NCI-H1048 (cell line): ENCODE data around the gene TTC12.
"Not testable (repeated sequence)": the region's sequence is repeated elsewhere in the genome, so short reads cannot be mapped to it uniquely, and the experiment has no call there.

Experiments
- DNase-seq: peaks from one replicate; lab custom pipeline; 2025; lab: John Stamatoyannopoulos, UW

The TTC12 gene

DNA sequence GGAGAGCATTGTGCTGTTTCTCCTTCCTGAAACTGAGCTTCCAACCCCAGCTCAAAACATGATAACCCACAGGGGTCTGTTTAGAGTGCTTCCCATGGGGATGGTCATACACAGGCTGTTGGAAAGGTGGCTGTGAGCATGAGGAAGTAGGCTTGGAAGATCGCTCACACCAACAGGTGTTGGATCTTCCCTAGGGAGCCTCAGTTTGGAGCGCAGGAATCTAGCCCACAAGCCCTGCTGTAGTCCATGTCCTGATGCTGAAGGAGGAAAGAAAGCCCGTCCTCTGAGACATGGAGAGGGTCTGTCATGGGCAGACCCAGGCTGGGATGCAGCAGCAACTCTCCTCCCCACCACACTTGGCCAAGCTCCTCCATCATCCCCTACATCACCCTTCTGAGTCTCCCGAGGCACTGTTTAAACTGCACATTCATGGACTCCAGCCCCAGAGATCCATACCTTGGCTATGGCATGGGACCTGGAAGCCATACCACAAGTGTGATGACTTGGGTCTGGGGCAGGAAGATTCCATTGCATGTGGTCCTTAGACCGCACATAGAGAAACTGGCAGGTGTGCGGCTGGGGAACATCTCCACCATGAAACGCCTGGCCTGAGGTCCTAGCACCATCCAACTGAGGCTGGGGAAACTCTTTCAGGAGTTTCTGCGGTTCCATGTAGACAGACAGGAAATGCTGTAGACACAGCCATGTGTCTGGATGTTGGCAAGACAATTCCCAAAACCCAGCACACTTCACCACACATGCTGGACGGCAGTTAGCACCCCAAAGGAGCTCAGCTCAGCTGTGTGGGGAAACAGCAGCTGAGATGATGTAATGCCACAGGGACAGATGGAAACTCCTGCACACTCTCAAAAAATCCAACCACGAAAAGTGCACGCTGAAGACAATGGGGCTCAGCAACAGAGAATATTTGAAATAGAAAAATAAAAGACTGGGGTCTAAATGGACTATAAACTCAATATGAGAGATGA lies 27.6 kb upstream of the TTC12 start:
- no peak for DNase-seq

DNA sequence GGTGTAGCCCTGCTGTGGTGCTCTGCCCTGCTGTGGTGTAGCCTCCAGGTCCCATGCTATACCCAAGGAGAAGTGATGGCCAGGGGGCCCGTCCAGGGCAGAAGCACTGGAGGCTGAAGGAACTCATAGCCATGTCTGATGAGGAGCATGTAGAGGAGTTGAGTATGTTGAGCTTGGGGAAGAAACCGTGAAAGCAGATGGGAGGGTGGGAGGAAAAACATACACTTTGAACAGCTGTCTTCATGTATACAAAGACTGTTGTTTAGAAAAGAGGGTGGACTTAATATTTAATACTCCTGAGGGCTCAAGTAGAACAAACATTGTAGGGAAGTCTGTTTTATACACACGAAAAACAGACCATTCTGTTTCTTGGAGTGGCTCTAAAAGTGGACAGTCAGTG lies 26.6 kb upstream of the TTC12 start:
- no peak for DNase-seq

DNA sequence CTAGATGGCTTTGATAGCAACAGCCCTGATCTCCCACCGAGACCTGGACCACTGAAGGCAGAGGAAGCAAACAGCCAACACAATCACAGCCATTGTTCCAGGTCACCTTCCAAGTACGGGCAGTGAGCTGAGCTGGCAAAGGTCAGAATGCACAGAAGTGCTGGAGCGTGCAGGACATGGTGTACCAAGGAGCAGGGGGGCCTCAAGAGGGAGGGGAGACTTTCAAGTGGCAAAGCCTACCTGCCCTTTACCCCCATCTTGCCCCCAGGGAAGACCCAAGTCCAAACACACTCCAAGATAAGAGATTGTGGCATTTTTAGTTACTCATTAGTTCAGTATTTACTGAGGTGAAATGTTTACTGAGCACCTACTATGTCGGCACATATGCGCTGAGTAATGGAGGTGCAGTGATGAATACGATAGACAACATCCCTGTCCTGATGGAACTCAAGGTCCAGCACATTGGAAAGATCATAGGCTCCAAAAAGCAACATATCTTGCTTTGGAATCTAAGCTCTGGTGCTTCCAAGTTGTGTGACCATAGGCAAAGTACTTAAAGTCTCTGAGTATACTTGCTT lies 26.0 kb upstream of the TTC12 start:
- DNase-seq = no peak

DNA sequence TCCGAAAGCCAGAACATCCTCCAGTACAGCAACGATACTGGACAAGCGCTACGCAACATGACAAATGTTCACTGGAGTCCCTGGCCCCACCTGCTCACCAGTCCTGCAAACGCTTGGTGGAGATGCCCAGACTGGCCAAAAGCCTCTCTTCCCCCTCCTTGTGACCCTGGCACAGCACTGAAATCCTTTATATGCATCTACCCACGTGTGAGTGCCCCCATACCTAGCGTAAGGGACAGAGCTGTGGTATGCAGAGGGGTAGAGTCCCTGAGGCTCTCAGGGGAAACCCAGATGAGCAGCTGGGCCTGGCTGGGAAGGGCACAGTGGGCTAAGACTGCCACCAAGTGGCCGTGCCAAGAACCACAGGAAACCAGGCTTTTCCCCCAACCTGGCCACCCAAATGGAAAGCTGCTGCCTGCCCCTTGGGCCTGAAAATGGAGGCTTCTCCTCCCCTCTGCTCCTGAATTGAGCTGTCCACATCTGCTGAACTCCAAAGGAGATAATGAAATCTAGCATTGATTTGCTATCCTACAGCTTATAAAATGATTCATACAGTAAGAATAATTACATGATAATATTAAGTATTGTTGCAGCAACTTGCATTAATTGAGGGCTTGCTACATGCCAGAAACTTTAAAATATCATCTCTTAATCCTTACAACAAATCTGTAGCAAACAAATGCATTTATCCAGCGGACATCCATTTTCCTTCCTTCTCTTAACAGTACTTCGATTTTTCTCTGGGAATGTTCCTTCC lies 24.8 kb upstream of the TTC12 start:
- DNase-seq = peak; percentile 29

DNA sequence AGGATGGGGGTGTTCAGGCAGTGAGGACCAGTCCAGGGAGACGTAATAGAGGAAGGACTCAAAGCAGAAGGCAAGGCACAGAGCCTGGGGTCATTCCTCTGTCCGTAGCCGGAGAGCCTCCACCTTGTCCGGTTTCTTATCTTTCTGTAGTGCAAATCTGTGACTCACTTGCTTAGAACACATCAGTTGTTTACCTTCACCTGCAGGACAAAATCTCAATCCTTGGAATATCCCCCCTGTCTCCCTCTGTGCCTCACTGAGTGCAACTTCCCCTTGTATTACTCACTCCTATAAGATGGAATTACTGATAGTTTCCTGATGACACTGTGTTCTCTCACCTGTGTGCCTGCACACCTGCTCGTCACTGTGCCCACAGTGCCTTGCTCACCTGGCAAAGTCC lies 20.4 kb upstream of the TTC12 start:
- DNase-seq = no peak

DNA sequence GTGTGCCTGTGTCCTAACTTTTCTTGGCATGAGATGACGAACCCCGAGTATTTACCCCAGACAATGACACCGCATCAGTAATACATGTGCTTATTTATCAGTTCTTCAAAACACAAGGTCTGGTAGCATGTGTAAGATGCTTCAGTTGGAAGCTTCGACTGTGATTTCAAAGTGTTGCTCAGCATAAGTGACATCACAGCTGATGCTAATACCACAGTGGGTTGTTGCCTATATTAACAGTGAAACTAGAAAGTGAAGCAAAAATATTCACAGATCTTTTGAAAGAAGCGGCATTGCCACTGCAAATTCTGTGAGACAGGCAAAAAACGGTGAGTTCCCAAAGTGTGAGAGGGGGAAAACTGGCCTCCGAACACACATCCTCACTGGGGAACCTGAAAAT lies 18.4 kb upstream of the TTC12 start:
- no peak for DNase-seq

DNA sequence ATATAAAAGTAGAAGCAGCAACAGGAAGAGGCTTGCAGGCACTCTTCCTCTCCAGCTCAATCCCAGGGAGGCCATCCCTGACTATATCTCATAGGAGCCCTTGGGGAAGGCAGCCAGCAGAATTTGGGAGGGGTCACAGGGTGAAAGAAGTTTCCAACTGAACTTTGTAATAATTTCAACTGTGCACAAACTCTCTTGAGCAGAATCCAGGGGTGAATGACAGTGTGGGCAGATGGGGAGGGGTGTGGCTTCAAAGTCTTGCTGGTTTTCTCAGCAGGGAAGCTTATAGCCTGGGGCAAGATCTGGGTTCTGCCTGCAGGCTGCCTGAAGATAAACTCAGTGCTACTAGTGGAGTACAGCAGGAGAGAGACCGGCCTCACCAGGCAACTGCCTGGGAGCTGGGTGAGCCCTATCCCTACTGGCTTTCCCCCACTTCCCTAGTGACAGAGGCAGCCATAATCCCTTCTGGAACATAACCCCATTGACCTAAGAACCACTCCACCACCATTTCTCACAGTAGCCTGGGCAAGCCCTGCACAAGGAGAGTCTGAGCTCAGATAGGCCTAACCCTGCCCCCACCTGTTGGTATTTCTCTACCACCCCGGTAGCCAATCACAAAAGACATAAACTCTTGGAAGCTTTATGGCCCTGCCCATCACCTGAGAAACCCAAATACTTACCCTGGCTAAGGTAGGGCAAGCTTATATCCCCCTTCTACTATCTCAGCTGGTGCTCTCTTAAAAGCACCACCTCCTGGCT lies 17.8 kb upstream of the TTC12 start:
- no peak for DNase-seq

DNA sequence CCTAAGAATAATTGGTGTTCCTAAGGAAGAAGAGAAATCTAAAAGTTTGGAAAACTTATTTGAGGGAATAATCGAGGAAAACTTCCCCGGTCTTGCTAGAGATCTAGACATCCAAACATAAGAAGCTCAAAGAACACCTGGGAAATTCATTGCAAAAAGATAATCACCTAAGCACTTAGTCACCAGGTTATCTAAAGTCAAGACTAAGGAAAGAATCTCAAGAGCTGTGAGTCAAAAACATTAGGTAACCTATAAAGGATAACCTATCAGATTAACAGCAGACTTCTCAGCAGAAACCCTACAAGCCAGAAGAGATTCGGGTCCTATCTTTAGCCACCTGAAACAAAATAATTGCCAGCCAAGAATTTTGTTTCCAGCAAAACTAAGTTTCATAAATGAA lies 15.9 kb upstream of the TTC12 start:
- DNase-seq = not testable (repeated sequence)

DNA sequence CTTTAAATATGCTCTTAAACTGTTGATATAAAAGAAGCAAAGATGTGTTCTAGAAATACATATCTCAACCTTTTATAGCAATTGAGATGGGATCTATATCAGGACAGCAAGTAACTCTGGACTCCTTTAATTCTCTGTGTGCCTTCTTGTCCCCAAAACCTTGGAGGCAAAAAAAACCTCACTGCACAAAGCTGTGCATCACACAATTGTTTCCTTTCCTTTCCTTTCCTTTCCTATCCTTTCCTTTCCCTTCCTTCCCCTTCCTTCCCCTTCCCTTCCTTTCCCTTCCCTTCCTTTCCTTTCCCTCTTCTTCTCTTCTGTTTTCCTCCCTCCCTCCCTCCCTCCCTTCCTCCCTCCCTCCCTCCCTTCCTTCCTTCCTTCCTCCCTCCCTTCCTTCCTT lies 9.5 kb upstream of the TTC12 start:
- no peak for DNase-seq

DNA sequence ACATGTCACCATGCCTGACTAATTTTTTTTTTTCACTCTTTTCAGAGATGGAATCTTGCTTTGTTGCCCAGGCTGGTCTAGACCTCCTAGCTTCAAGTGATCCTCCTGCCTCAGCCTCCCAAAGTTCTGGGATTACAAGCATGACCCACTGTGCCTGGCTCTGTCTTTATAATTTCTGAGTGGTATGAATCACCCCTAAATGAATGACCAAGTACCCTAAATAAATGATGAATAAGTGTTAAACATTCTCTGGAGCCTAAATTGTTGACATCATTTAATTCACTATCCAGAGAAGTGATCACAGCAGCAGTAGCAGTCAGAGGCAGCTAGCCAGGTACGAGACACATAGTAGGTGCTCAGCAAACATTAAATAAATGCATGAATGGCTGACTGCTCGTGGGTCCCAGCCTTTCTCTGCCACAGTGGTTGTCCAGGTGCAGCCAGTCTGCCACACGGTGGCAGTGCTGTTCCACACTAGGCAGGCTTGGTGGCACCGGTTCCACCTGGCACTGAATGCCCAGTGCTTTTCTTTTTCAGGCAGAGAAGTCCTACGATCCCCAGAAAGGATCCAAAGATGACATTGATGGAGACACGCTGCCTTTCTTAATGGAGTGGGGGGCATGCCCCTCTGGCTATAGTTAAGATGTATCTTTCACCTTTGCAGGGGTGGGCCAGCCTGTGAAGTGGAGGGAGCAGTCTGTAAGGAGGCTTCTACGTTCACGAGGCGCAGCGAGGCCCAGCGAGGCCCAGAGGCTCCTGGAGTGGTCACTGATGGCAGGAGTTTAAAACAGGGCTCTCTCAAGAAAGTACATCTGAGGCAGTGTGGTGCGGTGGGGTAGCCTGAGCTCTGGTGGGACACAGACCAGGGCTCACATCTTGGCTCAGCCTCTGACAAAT lies 8.7 kb upstream of the TTC12 start:
- DNase-seq = peak; percentile 31

DNA sequence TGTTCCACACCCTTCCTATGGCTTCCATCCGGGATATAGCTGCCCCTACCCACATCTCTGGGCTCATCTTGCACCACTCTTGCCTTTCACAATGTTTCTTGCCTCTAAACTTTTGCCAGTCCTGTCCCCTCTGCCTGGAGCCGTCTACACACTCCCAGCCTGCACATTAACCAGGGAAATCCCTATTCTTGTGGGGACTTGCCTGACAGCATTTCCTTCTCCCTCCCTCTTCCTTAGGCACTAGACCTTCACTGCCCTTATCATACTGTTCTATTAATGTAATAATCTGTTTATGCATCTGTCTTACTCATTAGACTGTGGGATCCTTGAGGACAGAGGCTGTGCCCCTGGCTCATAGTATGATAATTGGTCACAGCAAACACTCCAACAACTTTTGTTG lies 5.8 kb upstream of the TTC12 start:
- no peak for DNase-seq

DNA sequence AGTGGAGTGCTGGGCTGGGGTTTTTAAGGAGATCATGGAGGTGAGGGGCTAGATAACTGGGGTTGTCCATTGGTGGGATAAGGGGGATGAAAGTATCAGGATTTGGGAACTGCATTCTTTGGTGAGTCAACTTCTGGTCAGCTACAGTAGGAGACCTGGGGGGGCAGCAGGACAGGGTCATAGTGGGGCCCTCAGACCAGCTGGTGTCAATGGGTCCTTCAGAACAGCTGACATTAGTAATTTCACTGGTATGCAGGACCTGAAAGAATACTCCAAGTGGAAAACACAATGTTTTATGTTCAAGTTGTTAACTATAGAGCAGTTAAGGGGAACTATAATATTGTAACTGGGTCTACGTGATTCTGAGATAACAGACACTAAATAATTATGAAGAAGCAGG lies 2.8 kb upstream of the TTC12 start:
- DNase-seq = no peak

DNA sequence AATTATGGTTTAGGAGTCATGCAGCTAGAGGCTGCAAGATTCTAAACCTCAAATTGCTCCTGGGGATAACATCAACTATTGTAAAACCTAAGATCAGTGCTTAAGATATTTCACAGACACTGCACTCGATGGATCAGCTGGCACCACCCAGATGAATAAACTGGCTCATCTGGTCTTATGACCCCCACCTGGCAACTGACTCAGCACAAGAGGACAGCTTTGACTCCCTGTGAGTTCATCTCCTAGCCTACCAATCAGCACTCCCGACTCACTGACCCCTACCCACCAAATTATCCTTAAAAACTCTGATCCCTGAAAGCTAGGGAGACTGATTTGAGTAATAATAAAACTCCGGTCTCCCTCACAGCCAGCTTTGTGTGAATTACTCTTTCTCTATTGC lies 782 bp upstream of the TTC12 start:
- no peak for DNase-seq

DNA sequence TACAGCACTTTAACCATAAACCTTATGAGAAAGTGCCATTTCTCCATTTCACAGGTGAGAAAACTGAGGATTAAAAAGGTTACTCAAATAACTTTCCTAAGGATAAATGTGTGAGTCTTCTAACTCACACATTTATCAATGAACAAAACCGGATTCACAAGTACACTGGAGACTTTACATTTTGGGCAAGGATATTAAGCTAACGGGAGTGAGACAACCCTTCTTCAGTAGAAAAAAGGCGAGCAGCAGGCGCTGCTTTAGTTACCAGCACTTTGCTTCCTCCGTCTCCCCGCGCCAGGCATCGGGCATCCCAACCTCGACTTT lies 356 bp upstream of the TTC12 start:
- DNase-seq = no peak

DNA sequence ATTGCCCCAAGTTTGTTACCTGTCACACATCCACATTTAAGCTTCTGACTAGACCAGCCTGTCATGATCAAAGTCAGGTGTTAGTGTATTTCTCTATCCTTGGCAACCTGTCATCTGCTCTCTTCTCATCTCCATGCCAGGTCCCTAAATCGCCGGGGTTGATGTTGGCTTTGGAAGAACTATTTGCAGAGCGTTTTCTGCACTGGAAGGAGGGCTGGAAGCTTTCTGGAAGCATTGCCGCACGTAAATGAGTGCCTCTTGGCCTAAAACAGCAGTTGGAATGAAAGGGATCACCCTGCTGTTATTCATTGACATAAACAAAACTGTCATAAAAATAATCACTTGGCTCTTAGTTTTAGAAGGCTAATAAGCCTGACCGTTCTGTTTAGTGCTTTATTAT lies 1.4 kb downstream of the TTC12 start:
- DNase-seq = no peak

DNA sequence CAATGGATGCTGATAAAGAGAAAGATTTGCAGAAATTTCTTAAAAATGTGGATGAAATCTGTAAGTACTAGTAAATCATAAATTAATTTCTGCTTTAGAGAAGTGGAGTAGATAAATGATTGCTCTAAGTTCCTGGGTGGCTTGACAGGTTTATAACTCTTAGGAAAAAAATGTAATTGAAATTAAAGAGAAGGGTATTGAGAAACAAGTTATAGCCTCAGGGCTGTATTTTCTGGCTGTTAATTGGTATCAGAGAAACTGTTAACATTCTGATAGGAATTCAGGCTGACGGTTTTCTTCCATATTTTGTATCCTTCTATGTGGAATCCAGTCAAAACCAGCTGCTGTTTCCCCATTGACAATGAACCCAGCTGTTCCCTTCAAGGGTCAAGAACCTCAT lies 1.9 kb downstream of the TTC12 start:
- DNase-seq = no peak

DNA sequence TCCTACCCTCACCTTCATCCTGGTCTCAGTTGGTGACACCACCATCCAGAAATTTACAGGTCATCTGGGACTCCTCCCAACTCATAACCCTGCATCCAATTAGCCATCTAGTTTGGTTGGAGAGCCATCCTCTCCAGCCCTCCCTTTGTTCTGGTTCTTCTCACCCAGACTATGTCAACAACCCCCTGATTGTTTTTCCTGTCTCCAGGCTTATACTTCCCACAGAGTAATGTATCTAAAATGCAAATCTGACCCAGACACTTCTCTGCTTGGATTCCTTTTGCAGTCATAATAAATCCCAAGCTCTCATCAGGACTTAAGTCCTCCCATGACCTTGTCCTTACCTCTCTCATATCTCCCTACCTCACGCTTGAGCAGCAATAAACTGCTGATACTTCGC lies 3.0 kb downstream of the TTC12 start:
- DNase-seq = no peak

DNA sequence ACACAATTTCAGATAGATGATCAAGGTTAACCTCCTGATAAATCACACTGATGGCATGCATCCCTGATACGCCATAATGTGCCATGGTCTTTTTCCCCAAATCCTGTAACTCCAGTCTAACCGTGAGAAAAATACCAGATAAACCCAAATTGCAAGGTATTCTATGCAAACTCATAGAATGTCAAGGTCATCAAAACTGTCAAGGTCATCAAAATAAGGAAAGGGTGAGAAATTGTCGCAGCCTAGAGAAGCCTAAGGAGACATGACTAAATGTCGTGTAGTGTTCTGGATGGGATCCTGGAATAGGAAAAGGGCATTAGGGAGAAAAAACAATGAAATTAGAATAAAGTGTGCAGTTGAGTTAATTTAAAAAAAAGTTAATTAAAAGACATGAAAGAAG lies 4.7 kb downstream of the TTC12 start:
- no peak for DNase-seq

DNA sequence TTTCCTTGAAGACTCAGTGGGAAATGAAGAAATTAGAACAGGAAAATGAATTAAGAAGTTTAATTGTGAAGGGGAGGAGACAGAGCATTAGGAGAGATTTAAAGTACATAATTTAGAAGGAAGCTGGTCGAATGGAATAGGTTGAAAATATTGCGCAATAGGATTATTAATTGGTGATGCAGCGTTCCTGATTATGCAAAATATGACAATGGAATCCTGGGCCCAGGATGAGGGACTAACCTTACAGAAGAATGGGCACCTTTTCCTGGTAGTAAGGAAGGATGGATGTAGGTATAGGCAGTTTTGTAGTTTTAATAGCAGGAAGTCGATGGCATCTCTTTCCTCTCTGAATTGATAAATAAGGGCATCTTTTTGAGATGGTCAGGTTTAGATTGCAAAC lies 7.8 kb downstream of the TTC12 start:
- DNase-seq = no peak

DNA sequence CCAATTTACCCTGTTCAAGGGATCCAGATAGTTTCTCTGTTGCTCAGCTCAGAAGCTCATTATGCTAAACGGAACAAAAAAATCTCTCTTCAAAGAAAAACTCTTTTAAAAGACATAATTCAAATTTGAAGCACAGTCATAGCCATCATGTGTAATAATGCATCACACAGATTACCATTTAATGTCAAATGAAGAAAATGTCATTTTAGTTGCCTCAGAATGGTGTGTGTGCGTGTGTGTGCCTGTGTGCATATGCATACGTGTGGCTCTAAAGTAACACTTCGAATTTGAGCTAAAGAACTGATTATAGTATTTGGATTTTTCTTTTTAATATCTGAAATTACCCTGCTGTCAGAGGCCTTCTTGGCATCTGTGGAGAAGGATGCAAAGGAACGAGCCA lies 9.9 kb downstream of the TTC12 start:
- DNase-seq = no peak

DNA sequence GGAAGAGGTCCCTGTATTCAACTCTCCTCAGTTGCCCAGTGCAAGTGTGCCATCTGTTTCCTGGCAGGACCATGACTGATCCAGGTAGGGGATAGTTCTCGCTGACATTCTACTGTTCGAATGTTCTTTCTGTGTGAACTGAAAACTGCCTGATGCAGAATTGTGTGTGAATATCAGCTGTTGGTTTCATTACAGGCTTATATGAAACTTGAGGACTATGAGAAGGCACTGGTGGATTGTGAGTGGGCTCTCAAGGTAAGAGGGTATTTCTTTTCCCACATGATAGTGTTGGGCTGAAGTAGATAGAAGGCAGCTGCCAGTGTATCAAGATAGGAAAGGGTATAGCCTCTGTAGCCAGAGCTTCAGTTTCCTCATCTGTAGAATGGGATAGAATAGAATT lies 15.3 kb downstream of the TTC12 start:
- DNase-seq = no peak
